Left ventricle myocardium inferior (tissue), 1 donor: ENCODE measurements around the gene WNT9B. TPM values are rescaled to one million over a fixed set of nuclear protein-coding genes. Genes with fewer than 3 reads are reported as not detected.

Experiments
- DNase-seq: peaks from one replicate; pipeline ENCODE4 v3.0.0-alpha.2; 2020
- H3K27ac ChIP-seq: fragments of 200-600 bp; replicated peaks from 2 replicates; pipeline ENCODE4 v1.8.0; 2021
- H3K27me3 ChIP-seq: fragments of 200-600 bp; 2 replicates; pipeline ENCODE4 v1.8.0; 2021; ENCODE audit warnings: low read depth
- H3K36me3 ChIP-seq: fragments of 200-600 bp; 2 replicates; pipeline ENCODE4 v1.8.0; 2021
- H3K4me1 ChIP-seq: fragments of 200-600 bp; 2 replicates; pipeline ENCODE4 v1.8.0; 2021
- H3K4me3 ChIP-seq: fragments of 200-600 bp; 2 replicates; pipeline ENCODE4 v1.8.0; 2021; ENCODE audit warnings: mild to moderate bottlenecking, moderate library complexity
- H3K9me3 ChIP-seq: fragments of 200-600 bp; replicated peaks from 2 replicates; pipeline ENCODE4 v1.8.0; 2021
- intact Hi-C: fragments of 100-400 bp; cut with micrococcal nuclease; formaldehyde crosslinking; loops from one replicate; pipeline ENCODE4 v1.11.0; 2022
- total RNA-seq: library from RNA; stranded (reverse); fragmentation: NEBNext Ultra II Directional; extraction: Animal tissue kit (Norgen Biotek cat#: 25700); gene quantifications from one replicate; pipeline ENCODE4 v1.2.1, GENCODE V29; 2021
- TF ChIP-seq, protein P1 (sequence below): fragments of 200-600 bp; IDR thresholded peaks from 2 replicates; pipeline ENCODE4 v1.8.0; 2021; ENCODE audit warnings: antibody characterized with exemption, mild to moderate bottlenecking, borderline replicate concordance
- donor health status: DM: no; HTN: yes; CAD: no; lungs with severe emphysema.

The WNT9B gene
- total RNA-seq, 1 donor from 2014 or later: 0.85 TPM

GRCh38 chr17:46922487-46922803 is 71.1 kb downstream of the WNT9B start:
- DNase-seq: no peak
- intact Hi-C loops: no loop called here
- H3K9me3 ChIP-seq: no peaks in the 10 kb centered on the region

DNA sequence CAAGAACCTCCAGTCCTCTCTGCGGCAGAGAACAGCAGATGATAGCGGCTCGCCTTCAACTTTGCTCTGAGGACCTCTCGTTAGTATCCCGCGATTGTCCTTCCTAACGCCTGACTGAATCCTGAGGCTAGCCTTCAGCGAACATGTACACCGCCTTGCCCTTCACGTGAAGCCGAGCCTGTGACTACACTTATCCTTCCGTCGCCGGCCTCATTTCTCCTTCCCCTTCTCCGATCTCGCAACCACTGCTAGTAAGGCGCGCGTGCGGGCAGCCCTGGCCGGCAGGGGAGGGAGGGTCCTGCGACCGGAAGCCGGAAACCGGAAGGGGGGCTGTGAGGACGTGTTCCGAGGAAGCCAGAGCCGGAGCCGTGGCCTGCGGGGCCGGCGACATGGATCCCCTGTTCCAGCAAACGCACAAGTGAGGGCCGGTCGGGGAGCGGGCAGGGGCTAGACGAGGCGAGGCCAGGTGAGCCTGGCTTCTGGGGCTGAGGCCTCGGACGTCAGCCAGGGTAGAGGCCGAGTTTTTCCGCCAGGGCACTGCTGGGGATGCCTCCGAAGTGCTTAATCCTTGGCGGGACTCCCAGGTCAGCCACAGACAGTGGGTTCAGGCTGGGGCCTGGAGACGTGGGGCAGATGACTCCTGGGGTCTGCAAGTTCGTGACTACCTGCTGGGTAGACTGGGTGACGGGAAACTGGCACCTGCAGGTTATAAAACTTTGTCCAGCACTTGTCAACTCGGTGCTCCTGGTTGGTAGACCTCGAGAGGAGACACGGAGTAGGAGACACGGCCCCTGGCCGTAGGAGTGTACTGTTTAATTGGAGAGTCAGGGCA is 71.6 kb downstream of the WNT9B start, which contains the start of gene GOSR2:
Gene GOSR2, plus strand, starts transcription at position 357 of the 832 bp plus-strand sequence. Its CDS starts 33 bp downstream, at position 390.
- H3K27me3 ChIP-seq: no peaks in the 10 kb centered on the region
- peaks cover 54% of the 10 kb centered on the region for H3K4me1 ChIP-seq
- peak; percentile 90 for DNase-seq
- peak within 1 kb of the TSS; percentile 88 for H3K4me3 ChIP-seq
- TF ChIP-seq, protein P1, sequence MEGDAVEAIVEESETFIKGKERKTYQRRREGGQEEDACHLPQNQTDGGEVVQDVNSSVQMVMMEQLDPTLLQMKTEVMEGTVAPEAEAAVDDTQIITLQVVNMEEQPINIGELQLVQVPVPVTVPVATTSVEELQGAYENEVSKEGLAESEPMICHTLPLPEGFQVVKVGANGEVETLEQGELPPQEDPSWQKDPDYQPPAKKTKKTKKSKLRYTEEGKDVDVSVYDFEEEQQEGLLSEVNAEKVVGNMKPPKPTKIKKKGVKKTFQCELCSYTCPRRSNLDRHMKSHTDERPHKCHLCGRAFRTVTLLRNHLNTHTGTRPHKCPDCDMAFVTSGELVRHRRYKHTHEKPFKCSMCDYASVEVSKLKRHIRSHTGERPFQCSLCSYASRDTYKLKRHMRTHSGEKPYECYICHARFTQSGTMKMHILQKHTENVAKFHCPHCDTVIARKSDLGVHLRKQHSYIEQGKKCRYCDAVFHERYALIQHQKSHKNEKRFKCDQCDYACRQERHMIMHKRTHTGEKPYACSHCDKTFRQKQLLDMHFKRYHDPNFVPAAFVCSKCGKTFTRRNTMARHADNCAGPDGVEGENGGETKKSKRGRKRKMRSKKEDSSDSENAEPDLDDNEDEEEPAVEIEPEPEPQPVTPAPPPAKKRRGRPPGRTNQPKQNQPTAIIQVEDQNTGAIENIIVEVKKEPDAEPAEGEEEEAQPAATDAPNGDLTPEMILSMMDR: peak; percentile 10
- intact Hi-C loops: no loop called here
- H3K27ac ChIP-seq: peak within 1 kb of the TSS; percentile 95
- no peaks in the 10 kb centered on the region for H3K9me3 ChIP-seq
- no peaks in the 10 kb centered on the region for H3K36me3 ChIP-seq

More at GRCh38 chr17:46922487-46922803, 71.1 kb downstream of the WNT9B start:
- Histone ChIP-seq H3K27ac (peak overlapping the region; percentile 95), H3K27me3 (no peaks in the 10 kb centered on the region), H3K36me3 (no peaks in the 10 kb centered on the region), H3K4me3 (peak overlapping the region; percentile 88), H3K4me1 (peaks cover 49% of the 10 kb centered on the region)
- TF ChIP-seq, protein P1: no peak

DNA sequence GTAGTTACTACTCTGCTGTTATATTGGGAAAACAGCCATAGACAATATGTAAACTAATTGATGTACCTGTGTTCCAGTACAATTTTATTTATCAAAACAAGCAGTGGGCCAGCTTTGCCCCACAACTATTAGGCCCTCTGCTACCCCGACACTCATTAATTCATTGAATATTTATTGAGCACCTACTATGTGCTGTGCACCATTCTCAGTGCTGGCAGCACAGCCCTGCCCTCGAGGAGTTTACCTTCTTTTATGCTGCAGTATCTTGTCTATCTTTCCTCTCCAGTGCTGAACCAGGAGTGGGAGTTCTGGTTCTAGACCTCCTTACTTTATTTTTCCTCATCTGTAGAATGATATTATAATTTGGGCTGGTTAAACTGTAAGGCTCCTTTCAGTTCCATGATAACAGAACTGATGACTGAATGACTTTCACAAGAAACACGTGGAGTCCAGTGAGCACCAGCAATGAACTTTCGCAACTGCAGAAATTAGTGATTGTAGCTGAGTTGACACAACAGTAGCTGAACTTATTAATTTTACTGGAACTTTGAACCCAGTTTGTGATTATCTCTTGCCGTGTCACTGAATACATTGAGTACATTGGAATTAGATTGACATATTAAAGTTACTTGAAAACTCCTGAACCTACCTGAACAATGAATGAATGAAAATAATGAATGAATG is 73.9 kb downstream of the WNT9B start:
- H3K9me3 ChIP-seq: no peaks in the 10 kb centered on the region
- H3K4me1 ChIP-seq: peaks cover 76% of the 10 kb centered on the region
- TF ChIP-seq, protein P1: no peak
- intact Hi-C loops: no loop called here
- H3K36me3 ChIP-seq: peaks cover 10% of the 10 kb centered on the region
- no peak overlapping the region for H3K27ac ChIP-seq
- no peaks in the 10 kb centered on the region for H3K27me3 ChIP-seq
- no peak for DNase-seq
- H3K4me3 ChIP-seq: no peak overlapping the region

DNA sequence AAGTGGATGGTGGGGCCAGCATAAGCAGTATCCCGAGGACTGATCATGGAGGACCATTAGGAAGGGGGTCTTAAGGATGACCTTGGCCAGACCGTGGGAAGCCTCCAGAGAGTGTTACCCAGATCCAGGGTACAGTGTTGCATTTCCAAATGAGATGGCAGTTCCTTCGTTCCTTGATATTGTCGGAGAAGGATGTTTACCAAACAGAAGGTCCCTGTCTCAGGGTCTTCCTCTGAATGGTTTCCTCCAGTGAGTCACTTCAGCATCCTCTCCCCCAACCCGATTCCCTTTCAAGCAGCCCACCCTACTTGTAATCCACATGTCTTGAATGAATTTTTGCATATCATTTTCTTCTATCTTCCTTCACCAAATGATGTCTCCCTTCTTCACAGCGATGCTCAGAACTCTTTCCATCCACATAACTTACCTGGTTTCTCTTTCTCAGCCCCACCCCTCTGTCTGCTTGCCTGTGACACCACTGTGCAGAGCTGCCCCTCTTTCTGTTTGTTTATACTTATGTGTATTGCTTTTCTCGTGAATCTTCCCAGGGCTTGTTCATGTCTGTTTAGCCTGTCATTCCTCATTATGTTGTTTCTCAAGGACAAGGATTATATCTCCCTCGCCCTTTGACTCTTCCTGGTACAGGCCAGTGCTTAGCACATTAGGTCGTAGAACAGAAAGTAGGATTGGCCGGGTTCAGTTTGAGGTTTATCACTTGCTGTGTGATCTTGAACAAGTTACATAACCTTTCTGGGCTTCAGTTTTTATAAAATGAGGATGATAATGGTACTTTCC is 77.3 kb downstream of the WNT9B start:
- TF ChIP-seq, protein P1: no peak
- Histone ChIP-seq H3K27ac (no peak overlapping the region), H3K4me1 (peaks cover 65% of the 10 kb centered on the region), H3K4me3 (no peak overlapping the region), H3K27me3 (no peaks in the 10 kb centered on the region), H3K9me3 (no peaks in the 10 kb centered on the region), H3K36me3 (peaks cover 43% of the 10 kb centered on the region)
- no peak for DNase-seq
- intact Hi-C loops: no loop called here

DNA sequence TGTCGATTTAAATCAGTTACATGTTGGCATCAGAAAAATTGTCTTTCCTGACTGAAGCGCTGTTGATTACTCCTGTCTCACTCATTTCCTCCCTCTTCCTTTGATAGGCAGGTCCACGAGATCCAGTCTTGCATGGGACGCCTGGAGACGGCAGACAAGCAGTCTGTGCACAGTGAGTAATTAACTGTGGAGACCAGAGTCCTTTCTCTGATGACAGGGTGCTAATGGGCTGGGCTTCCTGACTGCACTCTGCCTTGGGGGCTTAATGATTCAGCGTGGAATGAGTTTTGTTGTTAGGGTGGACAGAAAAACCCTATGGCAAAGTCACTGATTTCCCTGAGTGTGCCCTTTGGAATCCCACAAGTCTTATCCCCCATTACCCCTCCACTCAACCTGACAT is 78.0 kb downstream of the WNT9B start:
- Histone ChIP-seq H3K36me3 (peaks cover 50% of the 10 kb centered on the region), H3K27ac (no peak overlapping the region), H3K4me3 (no peak overlapping the region), H3K9me3 (no peaks in the 10 kb centered on the region), H3K4me1 (peaks cover 57% of the 10 kb centered on the region), H3K27me3 (no peaks in the 10 kb centered on the region)
- no peak for DNase-seq
- intact Hi-C loops: no loop called here
- TF ChIP-seq, protein P1: no peak
